ENCODE results near the gene GMDS.

Gene GMDS

GRCh38 chr6:1765160-1765903, 480.1 kb downstream of the GMDS start:
- H3K36me3 ChIP-seq (ENCODE audit: insufficient read depth, low read length) = no peaks in the 10 kb centered on the region
- no peaks in the 10 kb centered on the region for H3K79me2 ChIP-seq (ENCODE audit: control insufficient read depth, insufficient read depth, low read length, unreplicated experiment)
- H3K27me3 ChIP-seq (ENCODE audit: insufficient read depth, low read length) = no peaks in the 10 kb centered on the region
- no peak overlapping the region for H2AFZ ChIP-seq (ENCODE audit: low read length, unreplicated experiment)
- no peak overlapping the region for H3K4me3 ChIP-seq (ENCODE audit: low read depth, low read length)
- H3K27ac ChIP-seq (ENCODE audit: low read depth, low read length) = no peak overlapping the region
- H3K4me1 ChIP-seq (ENCODE audit: control insufficient read depth, insufficient read depth, low read length, unreplicated experiment) = peaks cover 22% of the 10 kb centered on the region

GRCh38 chr6:1764397-1764987, 480.9 kb downstream of the GMDS start:
- Histone ChIP-seq H3K79me2 (ENCODE audit: control insufficient read depth, insufficient read depth, low read length, unreplicated experiment) (no peaks in the 10 kb centered on the region), H3K36me3 (ENCODE audit: insufficient read depth, low read length) (no peaks in the 10 kb centered on the region), H3K4me1 (ENCODE audit: control insufficient read depth, insufficient read depth, low read length, unreplicated experiment) (peaks cover 20% of the 10 kb centered on the region), H3K27ac (ENCODE audit: low read depth, low read length) (no peak overlapping the region), H2AFZ (ENCODE audit: low read length, unreplicated experiment) (no peak overlapping the region), H3K27me3 (ENCODE audit: insufficient read depth, low read length) (no peaks in the 10 kb centered on the region), H3K4me3 (ENCODE audit: low read depth, low read length) (no peak overlapping the region)

GRCh38 chr6:1763404-1763803, 482.0 kb downstream of the GMDS start:
- peaks cover 20% of the 10 kb centered on the region for H3K4me1 ChIP-seq (ENCODE audit: control insufficient read depth, insufficient read depth, low read length, unreplicated experiment)
- H2AFZ ChIP-seq (ENCODE audit: low read length, unreplicated experiment) = no peak overlapping the region
- no peak overlapping the region for H3K4me3 ChIP-seq (ENCODE audit: low read depth, low read length)
- H3K27ac ChIP-seq (ENCODE audit: low read depth, low read length) = no peak overlapping the region
- no peaks in the 10 kb centered on the region for H3K36me3 ChIP-seq (ENCODE audit: insufficient read depth, low read length)
- no peaks in the 10 kb centered on the region for H3K79me2 ChIP-seq (ENCODE audit: control insufficient read depth, insufficient read depth, low read length, unreplicated experiment)
- no peaks in the 10 kb centered on the region for H3K27me3 ChIP-seq (ENCODE audit: insufficient read depth, low read length)

- H3K36me3 ChIP-seq (ENCODE audit: insufficient read depth, low read length) = no peaks in the 10 kb centered on the region
- no peak overlapping the region for H2AFZ ChIP-seq (ENCODE audit: low read length, unreplicated experiment)
- peaks cover 8% of the 10 kb centered on the region for H3K4me1 ChIP-seq (ENCODE audit: control insufficient read depth, insufficient read depth, low read length, unreplicated experiment)
- no peaks in the 10 kb centered on the region for H3K79me2 ChIP-seq (ENCODE audit: control insufficient read depth, insufficient read depth, low read length, unreplicated experiment)
- no peak overlapping the region for H3K27ac ChIP-seq (ENCODE audit: low read depth, low read length)
- H3K4me3 ChIP-seq (ENCODE audit: low read depth, low read length) = no peak overlapping the region
- no peaks in the 10 kb centered on the region for H3K27me3 ChIP-seq (ENCODE audit: insufficient read depth, low read length)
Observed at GRCh38 chr6:1762203-1762602, 483.2 kb downstream of the GMDS start.

GRCh38 chr6:1761477-1761877, 483.9 kb downstream of the GMDS start:
- Histone ChIP-seq H3K4me1 (ENCODE audit: control insufficient read depth, insufficient read depth, low read length, unreplicated experiment) (peaks cover 1% of the 10 kb centered on the region), H2AFZ (ENCODE audit: low read length, unreplicated experiment) (no peak overlapping the region), H3K27me3 (ENCODE audit: insufficient read depth, low read length) (no peaks in the 10 kb centered on the region), H3K27ac (ENCODE audit: low read depth, low read length) (no peak overlapping the region), H3K79me2 (ENCODE audit: control insufficient read depth, insufficient read depth, low read length, unreplicated experiment) (no peaks in the 10 kb centered on the region), H3K4me3 (ENCODE audit: low read depth, low read length) (no peak overlapping the region), H3K36me3 (ENCODE audit: insufficient read depth, low read length) (no peaks in the 10 kb centered on the region)

- H3K27ac ChIP-seq (ENCODE audit: low read depth, low read length) = no peak overlapping the region
- no peak overlapping the region for H3K4me3 ChIP-seq (ENCODE audit: low read depth, low read length)
- no peaks in the 10 kb centered on the region for H3K4me1 ChIP-seq (ENCODE audit: control insufficient read depth, insufficient read depth, low read length, unreplicated experiment)
- no peak overlapping the region for H2AFZ ChIP-seq (ENCODE audit: low read length, unreplicated experiment)
- no peaks in the 10 kb centered on the region for H3K36me3 ChIP-seq (ENCODE audit: insufficient read depth, low read length)
- no peaks in the 10 kb centered on the region for H3K79me2 ChIP-seq (ENCODE audit: control insufficient read depth, insufficient read depth, low read length, unreplicated experiment)
- H3K27me3 ChIP-seq (ENCODE audit: insufficient read depth, low read length) = no peaks in the 10 kb centered on the region
Observed at GRCh38 chr6:1760876-1761275, 484.5 kb downstream of the GMDS start.

- H3K27me3 ChIP-seq (ENCODE audit: insufficient read depth, low read length) = no peaks in the 10 kb centered on the region
- no peaks in the 10 kb centered on the region for H3K4me1 ChIP-seq (ENCODE audit: control insufficient read depth, insufficient read depth, low read length, unreplicated experiment)
- no peaks in the 10 kb centered on the region for H3K79me2 ChIP-seq (ENCODE audit: control insufficient read depth, insufficient read depth, low read length, unreplicated experiment)
- no peak overlapping the region for H3K4me3 ChIP-seq (ENCODE audit: low read depth, low read length)
- H2AFZ ChIP-seq (ENCODE audit: low read length, unreplicated experiment) = no peak overlapping the region
- no peaks in the 10 kb centered on the region for H3K36me3 ChIP-seq (ENCODE audit: insufficient read depth, low read length)
- no peak overlapping the region for H3K27ac ChIP-seq (ENCODE audit: low read depth, low read length)
Observed at GRCh38 chr6:1759870-1760269, 485.5 kb downstream of the GMDS start.

GRCh38 chr6:1758076-1758679, 487.2 kb downstream of the GMDS start:
- H3K27me3 ChIP-seq (ENCODE audit: insufficient read depth, low read length) = no peaks in the 10 kb centered on the region

GRCh38 chr6:1757131-1757530, 488.3 kb downstream of the GMDS start:
- no peaks in the 10 kb centered on the region for H3K27me3 ChIP-seq (ENCODE audit: insufficient read depth, low read length)
- H3K4me1 ChIP-seq (ENCODE audit: control insufficient read depth, insufficient read depth, low read length, unreplicated experiment) = no peaks in the 10 kb centered on the region
- H3K36me3 ChIP-seq (ENCODE audit: insufficient read depth, low read length) = no peaks in the 10 kb centered on the region
- no peaks in the 10 kb centered on the region for H3K79me2 ChIP-seq (ENCODE audit: control insufficient read depth, insufficient read depth, low read length, unreplicated experiment)
- no peak overlapping the region for H3K4me3 ChIP-seq (ENCODE audit: low read depth, low read length)
- no peak overlapping the region for H3K27ac ChIP-seq (ENCODE audit: low read depth, low read length)
- no peak overlapping the region for H2AFZ ChIP-seq (ENCODE audit: low read length, unreplicated experiment)

More at GRCh38 chr6:1758076-1758679, 487.2 kb downstream of the GMDS start:
- Histone ChIP-seq H3K4me1 (ENCODE audit: control insufficient read depth, insufficient read depth, low read length, unreplicated experiment) (no peaks in the 10 kb centered on the region), H3K79me2 (ENCODE audit: control insufficient read depth, insufficient read depth, low read length, unreplicated experiment) (no peaks in the 10 kb centered on the region), H3K36me3 (ENCODE audit: insufficient read depth, low read length) (no peaks in the 10 kb centered on the region), H3K4me3 (ENCODE audit: low read depth, low read length) (no peak overlapping the region), H3K27ac (ENCODE audit: low read depth, low read length) (no peak overlapping the region), H2AFZ (ENCODE audit: low read length, unreplicated experiment) (no peak overlapping the region)

GRCh38 chr6:1756472-1757129, 488.8 kb downstream of the GMDS start:
- H3K4me1 ChIP-seq (ENCODE audit: control insufficient read depth, insufficient read depth, low read length, unreplicated experiment) = no peaks in the 10 kb centered on the region

More at GRCh38 chr6:1756472-1757129, 488.8 kb downstream of the GMDS start:
- Histone ChIP-seq H3K79me2 (ENCODE audit: control insufficient read depth, insufficient read depth, low read length, unreplicated experiment) (no peaks in the 10 kb centered on the region), H3K36me3 (ENCODE audit: insufficient read depth, low read length) (no peaks in the 10 kb centered on the region), H3K27me3 (ENCODE audit: insufficient read depth, low read length) (no peaks in the 10 kb centered on the region), H3K27ac (ENCODE audit: low read depth, low read length) (no peak overlapping the region), H3K4me3 (ENCODE audit: low read depth, low read length) (no peak overlapping the region), H2AFZ (ENCODE audit: low read length, unreplicated experiment) (no peak overlapping the region)

Measured in ACC112 (cell line).